ENCODE results near the gene MLPH. TPM values are rescaled to one million over a fixed set of nuclear protein-coding genes. Genes with fewer than 3 reads are reported as not detected.

MLPH gene
- total RNA-seq, 3 donors from 2014 or later: 15.5 to 242 (median 223) TPM

GRCh38 chr2:237488901-237489860, 2.1 kb downstream of the MLPH start:
- TF ChIP-seq POLR2AphosphoS5 (IDR thresholded peaks at IDR 0.05): peak in 1 of 3 donors; percentile 33
- no peak for TF ChIP-seq CTCF (IDR thresholded peaks at IDR 0.05)
- intact Hi-C loops (cut with DNase I; ENCODE audit: low total_unique reads): no loop called here
- DNase-seq (ENCODE audit: low spot score in 2 of 2): peak in 1 of 2 donors; percentile 59
- Histone ChIP-seq H3K4me3 (peak overlapping the region in 2 of 3 donors; percentile 63 to 76), H3K36me3 (no peaks in the 10 kb centered on the region), H3K4me1 (peaks cover 0 to 6% of the 10 kb centered on the region in 2 donors), H3K27ac (peak overlapping the region; percentile 91 to 95), H3K27me3 (no peaks in the 10 kb centered on the region), H3K9me3 (peaks cover 10% of the 10 kb centered on the region in 2 donors)

GRCh38 chr2:237490009-237490711, 3.1 kb downstream of the MLPH start:
- Histone ChIP-seq H3K4me1 (peaks cover 0 to 6% of the 10 kb centered on the region in 2 donors), H3K4me3 (peak overlapping the region in 2 of 3 donors; percentile 63 to 76), H3K36me3 (no peaks in the 10 kb centered on the region), H3K27me3 (no peaks in the 10 kb centered on the region), H3K27ac (peak overlapping the region; percentile 91 to 95), H3K9me3 (peaks cover 10% of the 10 kb centered on the region in 2 donors)
- DNase-seq (ENCODE audit: low spot score in 2 of 2): no peak
- intact Hi-C loops (cut with DNase I; ENCODE audit: low total_unique reads): no loop called here
- TF ChIP-seq CTCF (IDR thresholded peaks at IDR 0.05) (no peak), POLR2AphosphoS5 (IDR thresholded peaks at IDR 0.05) (peak in 1 of 3 donors; percentile 60), POLR2A (IDR thresholded peaks at IDR 0.05) (no peak)

GRCh38 chr2:237490795-237491194, 3.7 kb downstream of the MLPH start:
- H3K36me3 ChIP-seq: no peaks in the 10 kb centered on the region
- H3K27me3 ChIP-seq: no peaks in the 10 kb centered on the region
- no peak for TF ChIP-seq POLR2AphosphoS5 (IDR thresholded peaks at IDR 0.05)
- no peak for TF ChIP-seq CTCF (IDR thresholded peaks at IDR 0.05)
- no peak for TF ChIP-seq POLR2A (IDR thresholded peaks at IDR 0.05)
- DNase-seq (ENCODE audit: low spot score in 2 of 2): no peak
- peaks cover 10% of the 10 kb centered on the region in 2 donors for H3K9me3 ChIP-seq
- intact Hi-C loops (cut with DNase I; ENCODE audit: low total_unique reads): no loop called here
- peak overlapping the region; percentile 91 to 95 for H3K27ac ChIP-seq
- H3K4me1 ChIP-seq: peaks cover 0 to 6% of the 10 kb centered on the region in 2 donors
- peak overlapping the region in 1 of 3 donors; percentile 76 for H3K4me3 ChIP-seq

GRCh38 chr2:237491515-237492118, 4.6 kb downstream of the MLPH start:
- H3K27me3 ChIP-seq: no peaks in the 10 kb centered on the region
- TF ChIP-seq POLR2AphosphoS5 (IDR thresholded peaks at IDR 0.05) (no peak), POLR2A (IDR thresholded peaks at IDR 0.05) (no peak), CTCF (IDR thresholded peaks at IDR 0.05) (no peak)
- peak overlapping the region; percentile 44 to 91 for H3K27ac ChIP-seq
- peaks cover 10% of the 10 kb centered on the region in 2 donors for H3K9me3 ChIP-seq
- no peaks in the 10 kb centered on the region for H3K36me3 ChIP-seq
- H3K4me1 ChIP-seq: peaks cover 0 to 6% of the 10 kb centered on the region in 2 donors
- intact Hi-C loops (cut with DNase I; ENCODE audit: low total_unique reads): no loop called here
- DNase-seq (ENCODE audit: low spot score in 2 of 2): no peak
- no peak overlapping the region for H3K4me3 ChIP-seq

Data from breast epithelium (tissue), 4 donors.